NT2/D1 (cell line): ENCODE data around the gene PHKB.

ENCODE experiments used
- DNase-seq: peaks from one replicate; pipeline ENCODE4 v3.0.0-alpha.2; 2011; ENCODE audit warnings: low read depth, low spot score
- H3K27me3 ChIP-seq: 2 replicates; pipeline ENCODE4 v1.6.0; 2011; ENCODE audit warnings: mild to moderate bottlenecking; ENCODE audit not compliant: insufficient read length, insufficient read depth
- H3K36me3 ChIP-seq: 2 replicates; pipeline ENCODE4 v1.6.1; 2011; ENCODE audit warnings: mild to moderate bottlenecking, low read length, mixed read lengths; ENCODE audit not compliant: insufficient read depth, insufficient read length
- H3K4me1 ChIP-seq: 2 replicates; pipeline ENCODE4 v1.5.1; 2011; ENCODE audit not compliant: insufficient read depth, insufficient read length
- H3K4me3 ChIP-seq: 2 replicates; pipeline ENCODE4 v1.5.1; 2011; ENCODE audit warnings: low read depth; ENCODE audit not compliant: insufficient read length
- H3K9ac ChIP-seq: 2 replicates; pipeline ENCODE4 v1.6.0; 2011; ENCODE audit warnings: low read depth; ENCODE audit not compliant: insufficient read length
- H3K9me3 ChIP-seq: 2 replicates; pipeline ENCODE4 v1.5.1; 2011; ENCODE audit warnings: mild to moderate bottlenecking, low read length; ENCODE audit not compliant: insufficient read depth
- SUZ12 ChIP-seq: IDR thresholded peaks from 2 replicates; pipeline ENCODE4 v1.6.1; 2011; ENCODE audit not compliant: insufficient read length, insufficient read depth; ENCODE audit errors: extremely low read depth
- YY1 ChIP-seq: IDR thresholded peaks from 2 replicates; pipeline ENCODE4 v1.6.1; 2011; ENCODE audit not compliant: insufficient read length, insufficient read depth
- ZNF274 ChIP-seq: IDR thresholded peaks from 2 replicates; pipeline ENCODE4 v1.6.1; 2011; ENCODE audit warnings: mild to moderate bottlenecking, low read depth, low read length

The PHKB gene

DNA sequence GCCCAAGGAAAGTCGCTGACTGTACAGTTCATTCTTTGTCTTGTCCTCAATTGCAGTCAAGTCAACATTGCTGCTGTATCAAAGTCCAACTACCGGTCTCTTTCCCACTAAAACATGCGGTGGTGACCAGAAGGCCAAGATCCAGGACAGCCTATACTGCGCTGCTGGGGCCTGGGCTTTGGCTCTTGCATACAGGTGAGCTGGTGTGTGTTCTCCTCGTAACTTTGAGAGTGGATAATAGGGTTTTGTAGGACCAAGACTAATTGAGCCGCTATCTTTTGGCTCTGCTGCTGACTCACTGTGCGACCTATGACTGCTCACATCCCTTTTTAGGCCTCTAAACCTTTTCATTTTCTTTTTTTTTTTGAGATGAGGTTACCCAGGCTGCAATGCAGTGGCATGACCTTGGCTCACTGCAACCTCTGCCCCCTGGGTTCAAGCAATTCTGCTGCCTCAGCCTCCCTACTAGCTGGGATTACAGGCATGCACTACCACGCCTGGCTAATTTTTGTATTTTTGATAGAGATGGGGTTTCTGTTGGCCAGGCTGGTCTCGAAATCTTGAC, 38.7 kb downstream of the PHKB start:
- Histone ChIP-seq H3K4me3 (no peak overlapping the region), H3K4me1 (no peaks in the 10 kb centered on the region), H3K9ac (no peak overlapping the region), H3K27me3 (no peaks in the 10 kb centered on the region), H3K36me3 (peaks cover 48% of the 10 kb centered on the region), H3K9me3 (no peaks in the 10 kb centered on the region)
- DNase-seq, result no peak
- TF ChIP-seq YY1 (no peak), ZNF274 (no peak), SUZ12 (no peak)

DNA sequence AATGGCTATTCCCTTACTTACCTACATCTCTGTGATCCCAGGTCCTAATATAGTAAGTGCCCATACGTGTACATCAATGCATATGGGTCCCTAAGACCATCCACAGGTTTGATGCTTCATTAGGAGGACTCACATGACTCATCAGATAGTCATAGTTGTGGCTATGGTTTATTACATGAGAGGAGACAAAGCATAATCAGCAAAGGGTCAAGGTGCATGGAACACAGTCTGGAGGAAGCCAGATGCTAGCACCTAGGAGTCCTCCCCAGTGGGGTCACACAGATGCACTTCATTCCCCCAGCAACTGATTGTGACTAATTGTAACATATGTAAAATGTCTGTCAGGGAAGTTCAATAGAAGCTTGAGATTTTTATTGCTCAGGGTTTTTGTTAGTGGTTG, 42.8 kb downstream of the PHKB start:
- Histone ChIP-seq H3K36me3 (peaks cover 46% of the 10 kb centered on the region), H3K4me3 (no peak overlapping the region), H3K27me3 (no peaks in the 10 kb centered on the region), H3K9ac (no peak overlapping the region), H3K9me3 (no peaks in the 10 kb centered on the region), H3K4me1 (no peaks in the 10 kb centered on the region)
- no peak for DNase-seq
- TF ChIP-seq ZNF274 (no peak), YY1 (no peak), SUZ12 (no peak)

DNA sequence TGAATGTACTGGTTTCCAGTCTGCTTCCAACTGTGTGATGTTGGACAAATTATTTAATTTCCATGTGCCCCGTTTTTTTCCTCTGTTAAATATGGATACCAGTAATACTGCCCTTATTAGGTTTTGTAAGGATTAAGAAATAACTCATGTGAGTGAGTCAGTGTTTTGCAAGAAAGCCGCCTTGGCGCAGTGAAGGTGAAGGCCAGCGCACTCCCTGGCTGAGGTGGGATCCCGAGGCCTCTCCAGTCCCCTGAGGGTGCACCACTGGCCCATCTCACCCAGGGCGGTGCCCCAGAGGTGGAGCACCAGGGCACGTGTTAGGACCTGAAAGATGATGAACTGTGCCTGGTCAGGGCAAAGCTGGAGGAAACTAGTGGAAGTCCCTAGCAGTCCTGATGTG, 43.5 kb downstream of the PHKB start:
- Histone ChIP-seq H3K9ac (no peak overlapping the region), H3K27me3 (no peaks in the 10 kb centered on the region), H3K4me1 (no peaks in the 10 kb centered on the region), H3K36me3 (peaks cover 41% of the 10 kb centered on the region), H3K4me3 (no peak overlapping the region), H3K9me3 (no peaks in the 10 kb centered on the region)
- no peak for DNase-seq
- TF ChIP-seq SUZ12 (no peak), ZNF274 (no peak), YY1 (no peak)

DNA sequence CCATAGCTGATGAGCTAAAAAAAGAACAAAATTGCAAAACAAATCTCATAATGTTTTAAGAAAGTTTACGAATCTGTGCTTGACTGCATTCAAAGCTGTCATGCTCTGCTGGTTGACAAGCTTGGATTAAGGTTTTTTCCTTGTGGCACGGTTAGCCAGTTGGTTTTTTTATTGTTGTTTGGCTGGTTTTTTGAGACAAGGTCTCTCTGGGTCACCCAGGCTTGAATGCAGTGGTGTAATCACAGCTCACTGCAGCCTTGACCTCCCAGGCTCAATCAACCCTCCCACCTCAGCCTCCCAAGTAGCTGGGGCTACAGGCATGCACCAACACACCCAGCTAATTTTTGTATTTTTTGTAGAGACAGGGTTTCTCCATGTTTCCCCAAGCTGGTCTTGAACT, 45.7 kb downstream of the PHKB start:
- Histone ChIP-seq H3K9ac (no peak overlapping the region), H3K4me1 (peaks cover 2% of the 10 kb centered on the region), H3K9me3 (no peaks in the 10 kb centered on the region), H3K36me3 (peaks cover 39% of the 10 kb centered on the region), H3K27me3 (no peaks in the 10 kb centered on the region), H3K4me3 (no peak overlapping the region)
- TF ChIP-seq SUZ12, result no peak
- no peak for TF ChIP-seq YY1
- no peak for TF ChIP-seq ZNF274
- no peak for DNase-seq

DNA sequence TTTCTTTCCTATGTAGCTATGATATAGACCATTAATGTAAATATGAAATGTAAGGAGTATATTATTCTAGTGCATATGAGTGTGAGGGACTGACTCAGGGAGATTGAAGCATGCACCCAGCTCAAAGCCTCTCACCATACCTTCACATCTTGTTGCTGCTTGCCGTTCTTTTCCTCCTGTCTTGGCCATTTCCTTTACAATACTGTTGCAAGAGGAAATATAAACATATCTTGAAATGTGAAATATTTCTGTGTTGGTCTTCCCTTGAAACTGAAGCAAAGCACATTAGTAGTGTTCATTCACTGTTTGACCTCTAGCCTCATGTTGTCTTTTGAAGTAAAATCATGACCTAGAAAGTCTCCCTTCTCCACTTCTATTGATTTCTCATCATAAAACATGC, 46.6 kb downstream of the PHKB start:
- no peak for DNase-seq
- no peaks in the 10 kb centered on the region for H3K27me3 ChIP-seq
- TF ChIP-seq SUZ12, result no peak
- TF ChIP-seq ZNF274, result no peak
- no peak for TF ChIP-seq YY1
- no peak overlapping the region for H3K9ac ChIP-seq
- no peaks in the 10 kb centered on the region for H3K9me3 ChIP-seq
- H3K36me3 ChIP-seq, result peaks cover 40% of the 10 kb centered on the region
- H3K4me1 ChIP-seq, result peaks cover 3% of the 10 kb centered on the region
- no peak overlapping the region for H3K4me3 ChIP-seq

DNA sequence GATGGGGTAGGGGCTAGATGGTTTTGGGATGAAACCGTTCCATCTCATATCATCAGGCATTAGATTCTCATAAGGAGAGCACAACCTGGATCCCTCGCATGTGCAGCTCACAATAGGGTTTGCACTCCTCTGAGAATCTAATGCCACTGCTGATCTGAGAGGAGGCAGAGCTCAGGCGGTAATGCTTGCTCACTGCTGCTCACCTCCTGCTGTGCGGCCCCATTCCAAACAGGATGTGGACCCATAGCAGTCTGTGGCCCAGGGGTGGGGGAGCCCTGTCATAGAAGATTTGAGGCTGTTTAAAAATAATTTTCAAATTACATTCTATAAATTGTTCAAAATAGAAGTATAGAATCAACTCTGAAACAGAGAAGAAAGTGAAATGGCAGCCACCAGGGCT, 50.8 kb downstream of the PHKB start:
- no peaks in the 10 kb centered on the region for H3K27me3 ChIP-seq
- DNase-seq, result no peak
- no peak overlapping the region for H3K9ac ChIP-seq
- peaks cover 32% of the 10 kb centered on the region for H3K36me3 ChIP-seq
- H3K9me3 ChIP-seq, result no peaks in the 10 kb centered on the region
- TF ChIP-seq SUZ12 (no peak), YY1 (no peak), ZNF274 (no peak)
- H3K4me1 ChIP-seq, result peaks cover 3% of the 10 kb centered on the region
- no peak overlapping the region for H3K4me3 ChIP-seq

DNA sequence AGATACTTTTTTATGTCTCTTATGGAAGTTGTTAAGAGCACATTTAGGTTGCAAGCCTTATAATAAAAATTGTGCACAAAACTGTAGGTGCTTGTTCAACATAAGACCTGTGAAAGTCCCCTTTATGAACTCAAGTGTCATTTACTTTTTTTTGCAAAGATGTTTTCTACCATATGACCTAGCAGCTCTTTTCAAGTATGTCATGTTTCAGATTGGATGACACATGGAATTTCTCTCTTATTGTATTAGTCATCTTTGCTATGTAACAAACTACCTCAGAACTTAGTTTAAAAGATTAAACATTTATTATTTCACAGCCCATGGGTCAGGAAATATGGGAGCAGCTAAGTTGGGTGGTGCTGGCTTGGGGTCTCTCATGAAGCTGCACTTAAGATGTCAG, 57.9 kb downstream of the PHKB start:
- H3K9me3 ChIP-seq, result no peaks in the 10 kb centered on the region
- H3K9ac ChIP-seq, result no peak overlapping the region
- no peak for DNase-seq
- H3K4me3 ChIP-seq, result no peak overlapping the region
- H3K4me1 ChIP-seq, result no peaks in the 10 kb centered on the region
- TF ChIP-seq YY1 (no peak), SUZ12 (no peak)
- no peaks in the 10 kb centered on the region for H3K27me3 ChIP-seq
- peaks cover 14% of the 10 kb centered on the region for H3K36me3 ChIP-seq

DNA sequence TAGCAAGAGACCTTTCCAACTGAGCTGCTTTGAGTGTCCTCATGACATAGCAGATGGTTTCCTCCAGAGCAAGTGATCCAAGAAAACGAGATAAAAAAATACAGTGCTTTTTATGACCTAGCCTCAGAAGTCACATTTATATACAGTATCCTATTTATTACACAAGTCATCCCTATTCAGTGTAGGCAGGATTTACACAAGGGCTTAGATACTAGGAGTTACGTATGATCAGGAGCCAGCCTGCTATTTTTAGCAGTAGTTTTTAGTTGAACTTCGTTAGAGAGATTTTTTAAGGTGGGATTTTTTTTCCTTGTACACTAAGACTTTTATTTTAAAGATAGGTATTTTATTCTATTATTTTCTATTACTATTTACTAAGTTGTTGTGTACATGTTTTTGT, 58.4 kb downstream of the PHKB start:
- no peak for DNase-seq
- H3K36me3 ChIP-seq, result peaks cover 9% of the 10 kb centered on the region
- H3K4me1 ChIP-seq, result no peaks in the 10 kb centered on the region
- no peaks in the 10 kb centered on the region for H3K9me3 ChIP-seq
- H3K9ac ChIP-seq, result no peak overlapping the region
- no peak for TF ChIP-seq YY1
- no peak for TF ChIP-seq ZNF274
- TF ChIP-seq SUZ12, result no peak
- no peak overlapping the region for H3K4me3 ChIP-seq
- H3K27me3 ChIP-seq, result no peaks in the 10 kb centered on the region
